Activated CD8-positive, alpha-beta memory T cell treated with anti-CD3 and anti-CD28 coated beads for 1 hour (primary cell): ENCODE measurements around the gene MNT.
A peak's percentile ranks its signal among the peaks of the same experiment; 100 is the strongest.
"Not testable (repeated sequence)": the region's sequence is repeated elsewhere in the genome, so short reads cannot be mapped to it uniquely, and the experiment has no call there.

Source experiments
- DNase-seq, 2 donors: peaks; one replicate each; pipeline ENCODE4 v3.0.0-alpha.2; 2020; ENCODE audit warnings: low read depth in 1 of 2; ENCODE audit errors: extremely low read depth in 1 of 2

Gene MNT

DNA sequence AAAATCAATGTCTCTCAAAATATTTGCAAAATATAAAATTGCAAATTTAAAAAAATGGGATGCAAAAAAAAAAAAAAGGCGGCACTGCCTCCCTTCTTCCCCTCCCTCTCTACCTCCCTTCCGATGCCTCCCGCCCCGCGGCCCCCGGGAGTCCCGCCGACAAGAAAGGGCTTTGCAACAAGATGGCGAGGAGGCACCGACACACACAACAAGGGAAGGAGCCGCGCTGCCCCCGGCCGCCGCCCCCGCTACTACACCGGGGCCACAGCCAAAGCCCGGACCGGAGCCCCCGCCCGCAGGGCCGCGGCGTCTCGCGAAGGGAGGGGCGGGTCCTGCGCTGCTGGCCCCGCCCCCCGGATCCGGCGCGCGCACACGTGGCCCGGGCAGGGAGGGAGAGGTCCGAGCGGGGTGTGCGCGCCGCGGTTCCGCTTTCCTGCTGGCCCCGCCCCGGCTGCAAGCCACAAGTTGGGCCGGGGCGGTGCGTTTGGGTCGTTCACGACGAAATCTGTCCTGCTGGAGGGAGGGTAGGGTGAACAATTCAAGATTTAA lies at the start of gene MNT:
MNT (minus strand) TSS at position 184 of the 549 bp plus-strand sequence. CDS start 348 bp downstream, outside the sequence.
- DNase-seq, result peak; percentile 78 to 90

DNA sequence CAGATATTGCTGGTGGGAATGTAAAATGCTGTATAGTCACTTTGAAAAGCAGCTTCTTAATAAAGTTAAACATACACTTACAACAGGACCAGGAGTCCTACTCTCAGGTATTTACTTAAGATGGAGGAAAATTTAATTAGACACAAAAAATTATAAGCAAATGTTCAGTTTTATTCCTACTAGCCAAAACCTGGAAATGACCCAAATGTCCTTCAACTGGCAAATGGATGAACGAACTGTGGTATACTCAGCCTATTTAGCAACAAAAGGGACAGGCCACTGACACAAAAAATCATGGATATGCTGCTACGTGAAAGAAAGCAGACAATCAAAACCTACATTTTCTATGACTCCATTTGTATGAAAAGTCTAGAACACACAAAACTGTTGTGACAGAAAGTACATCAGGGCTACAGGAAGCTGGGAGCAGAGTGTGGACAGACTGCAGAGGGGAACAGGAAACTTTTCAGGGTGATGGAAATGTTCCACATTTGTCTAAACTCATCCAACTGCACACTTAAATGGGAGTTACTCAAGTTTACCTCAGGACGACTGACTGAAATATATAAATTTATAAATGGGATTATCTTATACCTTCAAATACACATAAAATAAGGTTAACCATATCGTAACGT lies 49.3 kb upstream of the MNT start:
- no peak for DNase-seq

DNA sequence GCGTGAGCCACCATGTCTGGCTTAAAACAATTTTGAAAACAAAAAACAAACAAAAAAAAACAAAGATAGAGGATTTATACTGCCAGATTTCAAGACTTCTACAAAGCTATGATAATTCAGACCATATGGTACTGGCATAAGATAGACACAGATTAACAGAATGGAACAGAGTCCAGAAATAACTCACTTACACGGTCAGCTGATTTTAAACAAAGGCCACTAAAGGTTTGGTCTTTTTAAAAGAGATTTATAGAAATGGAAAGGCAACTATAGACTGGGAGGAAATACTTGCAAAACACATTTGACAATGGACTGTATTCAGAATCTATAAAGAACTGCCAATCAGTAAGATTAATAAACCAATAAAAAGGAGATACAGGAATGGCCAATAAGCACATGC lies 48.6 kb upstream of the MNT start:
- no peak for DNase-seq

DNA sequence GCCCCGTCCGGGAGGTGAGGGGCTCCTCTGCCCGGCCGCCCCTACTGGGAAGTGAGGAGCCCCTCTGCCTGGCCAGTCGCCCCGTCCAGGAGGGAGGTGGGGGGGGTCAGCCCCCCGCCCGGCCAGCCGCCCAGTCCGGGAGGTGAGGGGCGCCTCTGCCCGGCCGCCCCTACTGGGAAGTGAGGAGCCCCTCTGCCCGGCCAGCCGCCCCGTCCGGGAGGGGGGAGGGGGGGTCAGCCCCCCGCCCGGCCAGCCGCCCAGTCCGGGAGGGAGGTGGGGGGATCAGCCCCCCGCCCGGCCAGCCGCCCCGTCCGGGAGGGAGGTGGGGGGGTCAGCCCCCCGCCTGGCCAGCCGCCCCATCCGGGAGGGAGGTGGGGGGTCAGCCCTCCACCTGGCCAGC lies 46.6 kb upstream of the MNT start:
- not testable (repeated sequence) for DNase-seq

DNA sequence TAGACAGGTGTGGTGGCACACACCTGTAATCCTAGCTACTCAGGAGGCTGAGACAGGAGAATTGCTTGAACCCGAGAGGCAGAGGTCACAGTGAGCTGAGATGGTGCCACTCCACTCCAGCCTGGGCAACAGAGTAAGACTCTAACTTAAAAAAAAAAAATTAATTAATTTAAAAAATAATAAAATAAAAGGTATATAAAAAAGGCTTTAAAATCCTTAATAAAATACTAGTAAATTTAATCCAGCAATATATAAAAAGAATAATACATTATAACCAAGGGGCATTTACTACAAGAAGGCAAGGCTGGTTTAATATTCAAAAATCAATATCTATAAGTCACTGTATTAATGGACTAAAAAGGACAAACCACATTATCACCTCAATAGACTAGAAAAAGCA lies 44.8 kb upstream of the MNT start:
- DNase-seq, result no peak

DNA sequence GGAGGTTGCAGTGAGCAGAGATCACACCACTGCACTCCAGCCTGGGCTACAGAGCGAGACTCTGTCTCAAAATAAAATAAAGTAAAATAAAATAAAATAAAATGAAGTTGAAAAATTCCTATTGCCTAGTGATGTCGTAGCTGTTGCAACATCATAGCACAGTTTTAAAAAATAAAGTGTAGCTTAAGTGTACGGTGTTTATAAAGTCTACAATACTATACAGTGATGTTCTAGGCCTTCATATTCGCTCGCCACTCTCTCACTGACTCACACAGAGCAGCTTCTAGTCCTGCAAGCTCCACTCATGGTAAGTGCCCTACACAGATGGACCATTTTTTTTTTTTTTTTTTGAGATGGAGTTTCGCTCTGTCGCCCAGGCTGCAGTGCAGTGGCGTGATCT lies 43.5 kb upstream of the MNT start:
- DNase-seq, result no peak

- no peak for DNase-seq
Observed at GRCh38 chr17:2442166-2442565, 41.3 kb upstream of the MNT start.

DNA sequence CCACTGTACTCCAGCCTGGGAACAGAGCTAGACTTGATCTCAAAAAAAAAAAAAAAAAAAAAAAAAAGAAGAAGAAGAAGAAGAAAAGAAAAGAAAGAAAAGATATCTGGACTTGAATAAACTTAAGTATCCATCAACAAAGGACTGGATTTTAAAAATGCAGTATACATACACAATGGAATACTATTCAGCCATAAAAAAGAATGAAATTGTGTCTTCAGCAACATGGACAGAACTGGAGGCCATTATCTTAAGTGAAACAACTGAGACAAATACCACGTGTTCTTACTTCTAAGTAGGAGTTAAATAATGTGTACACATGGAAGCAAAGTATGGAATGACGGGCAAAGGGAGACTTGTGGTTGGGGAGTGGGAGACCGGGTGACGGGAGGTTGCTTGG lies 40.1 kb upstream of the MNT start:
- no peak for DNase-seq

- not testable (repeated sequence) for DNase-seq
Observed at GRCh38 chr17:2439997-2440396, 39.1 kb upstream of the MNT start.

DNA sequence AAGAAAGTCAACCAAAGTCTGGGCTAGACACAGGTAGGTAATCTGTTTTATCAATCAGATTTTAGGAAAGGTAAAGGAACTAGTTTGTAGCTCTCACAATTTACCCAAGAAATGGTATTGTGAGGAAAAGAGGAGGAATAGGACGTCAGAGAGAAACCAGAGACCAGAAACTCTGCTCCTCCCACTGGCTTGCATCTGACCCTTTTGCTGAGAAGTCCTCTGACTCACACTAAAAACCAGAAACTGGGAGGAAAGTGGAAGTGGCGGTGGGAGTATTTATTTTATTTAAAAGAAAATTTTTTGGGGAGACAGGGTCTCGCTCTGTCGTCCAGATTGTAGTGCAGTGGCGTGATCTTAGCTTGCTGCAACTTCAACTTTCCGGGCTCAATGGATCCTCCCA lies 38.0 kb upstream of the MNT start:
- no peak for DNase-seq

GRCh38 chr17:2436316-2436905 lies 35.6 kb upstream of the MNT start:
- no peak for DNase-seq

DNA sequence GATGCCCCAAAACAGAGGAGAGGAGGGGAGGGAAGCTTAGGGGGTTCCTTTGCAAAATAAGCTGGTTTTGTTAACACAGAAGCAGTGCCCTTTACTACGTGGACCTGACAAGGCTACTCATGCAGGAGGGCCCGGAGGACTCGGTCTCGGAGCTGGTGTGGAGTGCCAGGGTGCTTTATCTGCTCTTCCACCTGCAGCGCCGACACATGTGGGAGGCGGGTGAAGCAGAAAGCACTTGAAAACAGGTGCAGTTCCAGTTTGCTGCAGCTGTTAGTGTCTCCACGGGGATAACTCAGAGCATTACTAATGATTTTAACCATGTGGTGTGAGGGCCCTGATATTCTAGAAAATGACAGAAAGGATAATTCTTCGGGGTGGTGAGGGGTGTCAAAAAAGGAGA lies 35.0 kb upstream of the MNT start:
- no peak for DNase-seq

- no peak for DNase-seq
Observed at GRCh38 chr17:2435181-2435741, 34.4 kb upstream of the MNT start.

DNA sequence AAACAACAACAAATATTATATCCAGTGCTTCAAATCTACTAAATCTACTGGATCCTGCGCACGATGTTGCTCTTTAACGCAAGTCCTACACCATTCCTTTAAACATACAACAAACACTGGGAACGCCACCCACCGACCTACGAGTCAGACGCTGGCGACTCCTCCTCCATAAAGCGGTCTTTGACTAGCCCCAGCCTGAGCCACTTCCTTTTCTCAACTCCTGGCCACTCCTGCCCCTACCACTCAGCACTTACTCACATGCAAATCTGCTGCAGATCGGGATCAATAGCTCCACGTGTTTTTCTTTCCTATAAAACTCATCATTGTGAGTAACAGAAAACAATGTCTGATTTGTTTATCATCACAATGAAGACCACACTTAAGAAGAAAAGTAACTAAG lies 32.8 kb upstream of the MNT start:
- no peak for DNase-seq

DNA sequence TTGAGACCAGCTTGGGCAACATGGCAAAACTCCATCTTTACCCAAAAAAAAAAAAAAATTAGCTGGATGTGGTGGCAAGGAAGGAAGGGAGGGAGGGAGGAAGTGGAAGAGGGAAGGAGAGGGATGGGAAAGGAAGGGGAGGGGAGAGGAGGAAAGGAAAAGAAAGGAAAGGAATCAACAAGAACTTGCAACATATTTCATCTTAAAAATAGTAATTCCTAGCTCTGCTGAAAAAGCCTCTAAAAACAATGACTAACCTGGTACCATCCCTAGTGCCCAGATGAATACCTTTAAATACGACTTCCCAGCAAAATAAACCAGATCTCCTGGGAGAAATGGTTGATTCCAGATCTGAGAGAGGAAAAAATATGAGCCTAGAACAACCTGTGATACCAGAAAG lies 27.1 kb upstream of the MNT start:
- DNase-seq, result no peak

GRCh38 chr17:2427215-2427614 lies 26.4 kb upstream of the MNT start:
- DNase-seq, result no peak

- no peak for DNase-seq
Observed at GRCh38 chr17:2423271-2423670, 22.4 kb upstream of the MNT start.

DNA sequence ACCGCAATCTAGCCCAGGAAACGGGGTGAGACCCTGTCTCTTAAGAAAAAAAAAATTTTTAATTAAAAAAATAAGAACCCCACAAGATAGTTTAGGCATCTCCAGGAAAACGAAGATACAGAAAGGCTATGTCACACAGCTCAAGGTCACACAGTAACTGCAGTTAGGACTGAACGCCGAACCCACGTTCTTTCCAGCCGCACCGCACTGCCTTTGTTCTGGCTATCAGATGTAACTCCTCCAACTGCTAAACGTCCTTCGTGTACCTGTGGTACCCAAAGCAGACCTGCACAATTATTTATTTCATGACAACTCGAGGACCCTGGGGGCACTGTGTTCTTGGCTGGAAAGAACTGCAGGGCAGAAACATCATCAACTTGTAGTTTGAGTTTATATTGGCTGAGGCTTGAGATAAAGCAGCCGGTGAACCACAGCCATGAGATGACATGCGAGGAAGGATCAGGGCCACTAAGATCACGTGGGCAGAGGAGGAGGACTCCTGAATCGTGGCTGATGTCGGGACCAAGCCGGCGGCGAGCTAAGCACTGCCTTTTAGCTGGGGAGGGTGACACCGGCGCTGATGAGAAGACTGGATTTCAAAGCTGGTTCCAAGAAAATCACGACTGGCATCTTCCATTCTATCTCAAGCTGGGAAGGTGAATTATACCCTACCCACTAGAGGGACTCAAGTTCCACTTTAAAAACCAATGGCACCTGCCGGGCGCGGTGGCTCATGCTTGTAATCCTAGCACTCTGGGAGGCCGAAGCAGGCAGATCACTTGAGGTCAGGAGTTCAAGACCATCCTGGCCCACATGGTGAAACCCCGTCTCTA lies 20.7 kb upstream of the MNT start:
- DNase-seq, result no peak

DNA sequence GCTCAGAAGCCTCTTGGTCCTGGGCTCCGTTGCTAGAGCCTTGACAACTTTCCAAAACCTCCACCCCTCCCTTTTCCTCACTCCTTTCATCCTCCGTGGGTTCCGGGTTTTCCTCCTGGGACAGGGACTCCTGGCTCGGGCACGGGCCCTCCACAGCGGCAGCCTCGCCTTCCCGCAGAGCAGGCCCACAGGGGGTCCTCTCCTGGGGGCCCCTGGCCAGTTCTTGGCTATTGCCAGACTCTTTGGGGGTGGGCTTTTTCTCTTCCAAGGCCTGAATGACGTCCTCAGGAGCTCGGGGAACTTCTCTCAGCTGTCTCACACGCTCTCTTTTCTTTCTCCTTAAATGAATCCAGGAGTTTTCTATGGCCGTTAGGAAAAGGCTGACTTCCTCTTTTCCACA lies 19.3 kb upstream of the MNT start:
- no peak for DNase-seq

DNA sequence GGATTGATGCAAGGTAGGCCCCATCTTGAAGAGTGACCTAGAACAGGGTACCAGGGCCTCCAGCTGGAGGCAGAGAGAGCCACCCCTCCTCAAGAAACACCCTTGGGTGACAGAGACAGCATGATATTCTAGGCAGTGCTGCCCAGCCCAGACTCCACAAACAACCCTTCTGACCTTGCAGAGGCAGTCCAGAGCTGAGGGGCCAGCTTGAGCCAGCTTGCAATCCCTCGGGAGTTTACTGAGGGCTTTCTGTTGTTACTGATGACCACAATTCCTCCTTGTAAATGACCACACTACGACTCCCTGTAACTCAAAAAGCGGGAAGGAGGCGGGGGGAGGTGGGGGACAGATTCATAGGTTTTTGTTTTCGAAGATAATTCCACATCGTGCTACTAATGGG lies 18.6 kb upstream of the MNT start:
- DNase-seq, result no peak

GRCh38 chr17:2418572-2418971 lies 17.7 kb upstream of the MNT start:
- no peak for DNase-seq
